COR-L47 (cell line): ENCODE results near the gene TMEM72.

Source experiments
- DNase-seq: peaks from one replicate; lab custom pipeline; 2025; lab: John Stamatoyannopoulos, UW

The TMEM72 gene

DNA sequence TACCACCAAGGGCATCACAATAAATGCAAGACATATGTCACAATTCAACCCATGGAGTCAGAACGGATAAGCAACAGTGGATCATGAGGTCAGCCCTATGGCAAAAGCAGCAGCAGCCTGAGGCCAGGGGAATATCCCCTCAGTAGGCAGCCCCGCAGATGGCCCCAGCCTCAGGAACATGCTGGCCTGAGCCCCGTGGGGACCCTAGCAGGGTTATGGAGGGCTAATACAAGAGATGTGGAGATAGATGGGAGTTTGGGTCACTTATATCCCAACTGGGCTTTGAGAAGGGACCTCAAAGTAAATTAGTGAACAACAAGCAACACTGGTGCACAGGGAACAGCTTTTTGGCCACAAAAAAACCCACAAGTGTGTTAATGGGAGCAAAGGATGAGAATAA lies 9.1 kb downstream of the TMEM72 start:
- DNase-seq, result no peak

DNA sequence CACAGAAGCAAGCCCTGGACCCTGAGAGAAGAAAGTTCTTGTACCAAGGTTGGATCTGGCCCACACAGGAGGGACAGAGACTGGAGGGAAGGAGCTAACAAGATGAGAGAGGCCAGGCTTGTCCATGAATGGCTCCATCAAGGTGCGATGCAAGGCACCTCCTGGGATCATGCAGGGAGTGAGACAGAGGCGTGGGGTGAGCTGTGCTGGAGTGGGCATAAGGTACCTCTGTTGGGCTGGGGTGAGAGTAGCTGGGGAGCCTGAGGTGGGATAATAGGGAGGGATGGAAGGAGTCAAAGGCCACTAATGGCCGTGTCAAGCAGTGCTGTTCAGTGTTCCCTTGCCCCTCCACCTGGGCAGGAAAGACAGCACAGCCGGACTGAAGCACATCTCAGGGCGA lies 9.9 kb downstream of the TMEM72 start:
- no peak for DNase-seq

DNA sequence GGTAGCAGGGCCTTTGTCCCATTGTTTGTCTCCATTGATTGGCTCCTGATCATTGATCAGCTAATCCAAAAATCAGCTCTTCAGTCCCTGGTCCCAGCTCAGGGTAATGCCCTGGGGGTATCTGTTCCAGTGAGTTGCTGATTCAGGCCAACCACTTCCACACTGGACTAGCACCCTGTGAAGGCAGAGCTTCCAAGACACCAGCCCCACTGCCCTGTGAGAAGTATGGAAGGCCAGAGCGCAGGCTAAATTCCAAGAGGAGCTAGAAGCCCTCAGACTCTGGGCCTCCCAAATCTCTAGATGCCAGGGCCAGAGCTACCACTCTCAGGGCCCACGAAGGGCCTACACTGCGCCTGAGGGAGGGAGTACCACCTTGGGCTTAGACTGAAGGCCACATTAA lies 10.4 kb downstream of the TMEM72 start:
- DNase-seq, result no peak

DNA sequence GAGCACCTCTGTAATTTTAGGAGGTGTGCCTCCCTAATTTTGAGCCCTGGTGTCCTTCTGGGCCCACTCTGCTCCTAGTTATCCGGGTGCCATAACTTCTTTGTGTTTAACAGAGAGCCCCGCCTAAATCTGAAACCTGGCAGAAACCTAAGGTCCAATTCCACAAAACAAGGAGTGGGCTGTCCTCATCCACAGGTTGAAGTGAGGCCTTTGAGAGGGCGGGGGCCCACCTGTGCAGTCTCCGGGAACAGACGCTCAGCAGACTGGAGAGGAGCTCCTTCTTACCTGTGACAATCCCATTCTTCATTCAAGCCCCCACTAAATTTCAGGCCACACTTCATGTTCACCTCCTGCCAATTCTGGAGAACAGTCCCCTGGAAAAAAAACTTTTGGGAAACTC lies 10.9 kb downstream of the TMEM72 start:
- no peak for DNase-seq

DNA sequence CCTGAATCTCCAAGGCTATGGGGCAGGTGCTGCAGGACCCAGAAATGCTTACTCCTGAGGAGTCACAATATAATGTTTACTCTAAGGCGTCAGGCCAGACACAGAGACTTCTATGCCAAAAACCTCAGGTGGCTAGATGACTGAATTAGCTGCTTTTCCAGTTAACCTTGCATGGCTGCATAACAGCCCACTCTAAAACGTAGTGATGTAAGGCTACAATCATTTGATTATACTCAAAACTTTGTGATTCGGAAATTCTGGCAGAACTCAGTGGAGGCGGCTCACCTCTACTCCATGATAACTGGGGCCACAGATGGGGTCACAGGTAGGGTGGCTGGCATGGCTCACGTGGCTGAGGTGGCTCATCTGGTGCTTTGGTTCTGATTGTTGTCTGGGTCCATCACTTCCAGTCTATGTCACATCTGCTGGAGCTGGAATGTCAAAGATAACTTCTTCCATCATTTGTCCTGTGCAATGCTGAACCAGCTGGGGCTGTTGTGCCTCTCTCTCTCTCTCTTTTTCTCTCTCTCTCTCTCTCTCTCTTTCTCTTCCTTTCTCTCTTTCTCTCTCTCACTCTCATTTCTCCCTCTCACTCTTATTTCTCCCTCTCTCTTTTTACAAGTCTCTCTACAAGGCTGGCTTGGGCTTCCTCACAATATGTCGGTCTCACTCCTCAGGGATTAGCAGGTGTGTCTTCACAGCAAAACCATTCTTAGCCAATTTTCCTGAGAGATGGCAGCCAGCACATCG lies 11.8 kb downstream of the TMEM72 start:
- DNase-seq, result no peak

DNA sequence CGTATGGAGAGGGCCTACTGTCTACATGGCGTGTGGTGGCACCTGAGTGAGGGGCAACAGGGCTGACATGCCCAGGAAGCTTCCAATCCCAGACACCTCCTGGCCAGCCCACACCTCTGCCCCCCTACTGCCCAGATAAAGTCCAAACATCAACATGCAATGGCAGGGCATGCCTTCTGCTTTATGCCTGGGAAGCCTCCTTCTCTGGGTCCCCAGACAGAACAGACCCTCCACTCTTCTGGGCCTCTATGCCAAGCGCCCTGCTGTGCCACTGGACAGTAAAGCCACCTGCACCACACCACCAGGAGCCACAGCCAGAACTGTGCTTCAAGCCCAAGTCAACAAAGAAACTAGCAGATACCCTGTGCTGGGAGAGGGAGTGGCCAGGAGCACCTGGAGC lies 12.5 kb downstream of the TMEM72 start:
- no peak for DNase-seq

DNA sequence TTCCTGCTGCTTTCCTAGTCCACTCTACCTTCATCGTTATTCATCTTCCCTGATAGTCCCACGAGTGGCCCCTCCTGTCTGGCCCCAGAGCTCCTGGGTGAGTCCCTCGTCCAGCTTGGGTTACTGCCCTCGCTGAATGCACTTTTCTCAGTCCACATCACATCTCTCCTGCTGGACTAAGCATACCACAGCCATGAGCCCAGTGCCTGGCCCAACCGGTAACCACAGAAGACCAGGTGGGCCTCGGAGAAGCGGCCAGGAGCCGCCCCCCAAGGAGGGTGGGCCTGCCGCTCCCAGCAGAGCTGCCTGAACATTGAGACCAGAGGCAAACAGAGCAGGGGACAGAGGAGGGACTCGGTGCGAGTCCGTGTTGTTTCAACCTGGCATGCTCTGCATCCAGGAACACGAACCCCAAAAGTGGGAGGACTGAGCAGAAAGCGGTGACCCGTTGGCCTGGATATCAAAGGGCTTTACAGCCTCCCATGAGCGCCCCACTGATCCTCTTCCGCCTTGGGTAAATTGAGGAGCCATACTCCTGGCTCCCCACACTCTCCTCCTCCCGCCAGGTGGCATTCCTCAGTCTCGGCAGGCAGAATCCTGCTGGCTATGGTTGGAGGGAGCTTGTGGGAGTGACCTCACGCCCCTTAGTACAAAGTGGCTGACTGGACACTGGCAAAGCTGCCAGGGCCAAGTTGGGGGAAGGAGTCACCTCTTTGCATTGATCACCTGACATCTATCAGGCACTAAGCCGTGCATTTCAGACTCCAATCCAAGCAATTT lies 13.3 kb downstream of the TMEM72 start:
- DNase-seq, result no peak

DNA sequence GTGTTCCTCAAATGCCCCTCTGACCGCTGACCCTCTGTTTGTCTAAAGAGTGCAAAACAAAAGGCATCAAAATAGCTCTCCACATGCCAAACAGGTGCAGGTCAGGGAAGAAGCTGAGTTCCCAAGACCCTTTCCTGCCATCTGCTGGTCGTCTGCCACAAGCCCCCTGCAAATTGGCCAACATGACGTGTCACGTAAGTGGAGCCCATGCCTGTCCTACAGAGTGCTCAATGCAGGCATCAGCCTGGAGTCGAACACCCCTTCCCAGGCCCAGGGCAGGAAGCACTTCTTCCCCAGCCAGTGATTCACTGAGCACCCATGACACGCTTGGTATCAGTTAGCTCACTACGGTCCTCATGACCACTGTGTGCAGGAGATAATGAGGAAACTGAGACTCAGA lies 14.1 kb downstream of the TMEM72 start:
- no peak for DNase-seq

DNA sequence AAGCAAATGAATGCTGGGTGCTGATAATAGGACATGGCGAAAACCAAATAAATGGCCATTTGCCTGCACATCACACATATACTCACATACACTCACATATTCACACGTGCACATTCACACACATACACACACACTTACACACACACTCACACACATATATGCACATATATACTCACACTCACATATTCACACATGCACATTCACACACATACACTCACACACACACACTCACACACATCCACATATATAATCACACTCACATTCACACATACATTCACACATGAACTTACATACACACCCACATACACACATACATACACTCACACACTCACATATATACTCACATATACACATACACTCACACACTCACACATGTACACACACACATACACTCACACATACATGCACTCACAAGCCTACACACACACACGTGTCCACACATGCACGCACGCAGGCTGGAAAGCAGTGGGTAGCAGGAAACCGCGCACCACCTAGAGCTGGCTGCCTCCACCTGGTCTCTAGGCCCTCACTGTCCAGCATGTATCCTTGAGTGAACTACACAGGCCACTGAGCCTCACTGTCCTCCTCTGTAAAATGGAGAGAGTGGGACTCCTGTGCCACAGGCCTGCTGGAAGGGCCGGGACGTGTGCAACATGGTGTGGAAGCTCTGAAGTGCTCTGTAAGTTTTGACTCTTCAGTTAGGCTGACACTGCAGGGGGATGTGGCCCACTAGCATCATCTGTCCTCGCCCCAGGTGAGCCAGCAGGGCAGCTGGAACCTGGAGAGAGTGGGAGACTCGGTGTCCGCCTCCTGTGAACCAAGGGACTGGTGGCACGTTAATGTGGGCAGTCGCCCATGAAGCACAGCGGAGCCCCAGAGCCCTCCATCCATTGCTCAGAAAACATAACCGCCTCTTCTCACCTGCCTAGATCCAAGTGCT lies 14.9 kb downstream of the TMEM72 start:
- DNase-seq, result no peak

DNA sequence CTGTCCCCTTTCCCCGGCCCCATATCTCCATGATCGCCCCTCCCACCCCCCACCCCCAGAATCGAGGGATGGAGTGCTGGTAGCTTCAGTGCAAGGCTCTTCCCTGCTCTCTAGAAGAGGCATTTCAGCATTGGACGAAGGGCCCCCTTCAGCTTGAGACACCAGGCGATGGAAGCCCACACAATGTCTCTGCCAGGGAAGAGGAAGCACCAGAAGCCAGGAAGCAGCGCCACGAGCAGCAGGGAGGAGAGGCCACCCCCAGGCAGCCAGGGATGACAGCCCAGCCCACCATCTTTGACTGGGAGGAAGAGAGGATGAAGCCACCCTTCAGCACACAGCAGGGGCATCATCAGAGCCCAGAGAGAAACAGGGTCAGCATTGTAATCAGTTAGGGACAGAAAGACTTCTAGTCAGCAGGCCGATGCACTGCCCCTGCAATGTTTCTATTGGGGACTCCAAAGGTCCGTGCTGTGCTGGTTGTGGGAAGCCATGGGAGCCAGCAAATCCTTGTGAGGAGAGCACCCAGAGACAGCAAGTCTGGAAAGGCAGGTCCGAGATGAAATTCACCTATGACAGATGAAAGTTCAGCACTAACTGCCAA lies 15.7 kb downstream of the TMEM72 start:
- DNase-seq, result no peak

DNA sequence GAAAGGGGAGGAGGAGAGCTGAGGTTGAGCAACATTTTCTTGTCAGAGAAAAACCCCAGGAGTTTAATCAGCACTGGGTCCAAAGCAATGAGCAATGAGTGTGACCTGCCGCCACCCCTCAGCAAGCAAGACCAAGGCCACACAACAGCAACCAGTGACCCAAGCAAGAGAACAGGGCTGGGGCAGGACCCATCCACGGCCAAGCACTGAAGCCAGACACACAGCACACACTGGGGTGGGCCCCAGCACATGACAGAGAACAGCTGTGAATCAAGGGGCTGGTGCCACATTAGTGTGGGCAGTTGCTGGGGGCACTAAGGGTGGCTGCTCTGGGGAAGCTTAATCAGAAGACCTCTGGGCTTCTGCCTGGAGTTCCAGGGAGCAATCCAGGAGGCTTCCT lies 16.2 kb downstream of the TMEM72 start:
- no peak for DNase-seq

DNA sequence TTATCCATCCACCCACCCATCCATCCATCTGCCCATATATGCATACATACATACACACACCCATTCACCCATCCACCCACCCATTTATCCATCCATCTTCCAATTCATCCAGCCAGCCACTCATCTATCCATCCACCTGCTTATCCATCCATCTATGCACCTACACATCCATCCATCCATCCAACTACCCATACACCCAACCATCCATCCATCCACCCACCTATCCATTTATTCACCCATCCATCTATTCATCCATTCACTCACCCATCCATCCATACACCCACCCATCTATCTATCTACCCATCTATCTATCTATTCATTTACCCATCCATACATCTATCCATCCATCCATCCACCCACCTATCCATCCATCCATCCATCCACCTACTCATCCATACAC lies 17.3 kb downstream of the TMEM72 start:
- no peak for DNase-seq

DNA sequence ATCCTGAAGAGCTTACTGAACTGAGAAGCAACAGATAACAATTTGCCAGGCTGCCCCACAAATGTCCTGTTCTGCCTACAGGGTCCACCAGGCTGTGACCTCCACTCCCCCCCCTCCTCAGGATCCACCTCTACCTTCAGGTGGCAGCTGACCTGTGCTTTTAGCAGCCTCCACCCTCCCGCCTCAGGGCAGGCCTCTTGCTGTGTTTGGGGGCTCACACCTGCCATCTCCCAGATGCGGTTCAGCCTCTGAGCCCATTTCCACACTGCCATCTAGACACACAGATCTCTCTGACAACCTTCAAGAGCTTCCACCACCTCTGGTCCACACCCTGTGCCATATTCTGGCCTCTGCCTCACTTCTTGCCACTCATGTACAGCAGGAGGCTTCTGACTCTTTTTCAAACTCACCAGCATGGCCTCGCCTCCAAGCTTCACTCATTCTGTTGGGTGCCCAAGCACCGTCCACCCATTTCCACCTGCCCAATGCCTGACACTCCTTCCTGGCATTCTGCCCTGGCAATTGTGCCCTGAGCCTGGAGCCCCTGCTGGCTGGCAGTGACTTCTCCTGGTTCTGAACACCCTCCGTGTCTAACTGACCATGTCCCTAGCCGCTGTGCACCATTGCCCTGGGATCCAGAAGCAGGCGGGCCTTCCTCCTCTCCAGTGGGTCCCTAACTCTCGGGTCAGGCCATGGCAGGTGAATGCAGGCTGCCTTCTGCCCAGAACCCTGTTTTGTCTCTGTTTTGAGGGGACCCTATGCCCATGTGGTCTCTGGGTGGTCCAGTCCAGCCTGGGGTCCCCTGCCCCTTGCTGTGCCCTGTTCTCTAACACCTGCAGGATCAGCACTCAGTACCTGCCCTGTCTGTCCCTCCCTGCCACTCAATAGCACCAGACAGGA lies 18.5 kb downstream of the TMEM72 start:
- DNase-seq, result no peak

DNA sequence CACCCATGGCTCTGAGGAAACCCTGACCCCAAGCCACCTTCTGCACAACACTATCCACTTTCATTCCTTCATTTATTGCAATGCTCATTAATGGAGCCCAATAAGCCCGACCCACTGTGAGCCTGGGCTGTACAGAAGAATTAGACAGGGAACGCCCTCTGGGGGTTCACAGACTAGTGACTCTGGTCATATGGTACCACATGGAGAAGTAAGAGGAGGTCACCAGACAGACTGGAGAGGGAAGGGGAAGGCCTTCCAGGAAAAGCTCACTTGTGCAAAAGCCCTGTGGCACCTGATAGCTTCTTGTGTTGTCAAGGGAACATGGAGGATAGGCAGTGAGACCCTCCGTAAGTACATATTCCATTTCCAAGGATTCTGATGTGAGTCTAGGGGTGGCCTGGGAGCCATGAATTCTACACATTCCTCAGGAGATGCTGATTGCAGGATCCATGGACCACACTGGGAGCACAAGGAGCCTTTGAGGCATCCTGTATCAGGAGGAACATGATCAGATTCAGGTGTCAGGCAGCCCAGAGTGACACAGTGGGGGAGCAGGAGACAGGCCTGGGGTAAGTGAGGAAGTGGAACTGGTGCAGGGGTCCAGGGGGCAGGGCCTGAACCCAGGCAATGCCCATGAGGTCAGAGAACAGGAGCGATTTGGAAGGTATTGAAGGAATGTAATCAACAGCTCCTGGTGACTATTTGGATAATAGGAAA lies 19.9 kb downstream of the TMEM72 start:
- DNase-seq, result no peak

DNA sequence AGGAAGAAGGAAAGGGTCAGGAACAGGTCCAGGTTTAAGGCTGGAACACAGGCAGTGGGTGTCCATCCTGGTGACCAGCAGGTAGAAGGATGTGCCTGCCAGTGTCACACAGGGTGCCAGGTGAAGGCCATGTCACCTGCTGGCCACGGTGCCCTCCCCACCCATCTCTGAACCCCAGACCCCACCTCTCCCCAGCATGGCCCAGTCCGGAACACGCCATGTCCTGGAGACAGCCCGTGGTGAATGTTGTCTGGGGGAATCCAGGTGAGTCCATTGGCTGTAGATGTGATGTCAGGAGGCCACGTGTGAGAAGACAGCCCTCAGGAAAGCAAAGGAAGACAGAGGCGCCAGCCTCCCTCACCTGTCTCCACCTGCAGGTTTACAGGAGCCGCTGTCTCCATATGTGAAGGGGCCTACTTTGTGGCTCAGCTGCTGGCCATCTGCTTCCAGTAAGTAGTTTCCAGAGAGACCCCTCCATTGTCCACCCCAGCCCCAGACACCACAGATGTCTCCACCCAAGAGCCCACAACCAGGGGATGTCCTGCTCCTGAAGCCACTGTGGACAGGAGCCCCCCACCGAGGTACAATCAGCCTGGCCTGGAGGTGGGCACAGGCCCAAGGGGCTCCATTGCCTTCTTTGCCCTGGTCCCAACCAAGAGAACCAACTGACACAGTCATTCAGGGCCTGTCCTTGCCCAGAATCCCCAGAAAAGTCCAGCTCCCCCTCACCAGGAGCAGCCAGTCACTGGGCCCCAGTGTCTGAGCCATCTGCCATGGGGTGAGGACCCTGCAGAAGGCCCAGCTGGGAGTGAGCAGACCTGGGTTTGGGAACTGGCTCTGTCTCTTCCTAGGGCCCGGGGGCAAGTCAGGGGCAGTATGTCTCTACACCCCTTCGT lies 20.7 kb downstream of the TMEM72 start:
- no peak for DNase-seq

DNA sequence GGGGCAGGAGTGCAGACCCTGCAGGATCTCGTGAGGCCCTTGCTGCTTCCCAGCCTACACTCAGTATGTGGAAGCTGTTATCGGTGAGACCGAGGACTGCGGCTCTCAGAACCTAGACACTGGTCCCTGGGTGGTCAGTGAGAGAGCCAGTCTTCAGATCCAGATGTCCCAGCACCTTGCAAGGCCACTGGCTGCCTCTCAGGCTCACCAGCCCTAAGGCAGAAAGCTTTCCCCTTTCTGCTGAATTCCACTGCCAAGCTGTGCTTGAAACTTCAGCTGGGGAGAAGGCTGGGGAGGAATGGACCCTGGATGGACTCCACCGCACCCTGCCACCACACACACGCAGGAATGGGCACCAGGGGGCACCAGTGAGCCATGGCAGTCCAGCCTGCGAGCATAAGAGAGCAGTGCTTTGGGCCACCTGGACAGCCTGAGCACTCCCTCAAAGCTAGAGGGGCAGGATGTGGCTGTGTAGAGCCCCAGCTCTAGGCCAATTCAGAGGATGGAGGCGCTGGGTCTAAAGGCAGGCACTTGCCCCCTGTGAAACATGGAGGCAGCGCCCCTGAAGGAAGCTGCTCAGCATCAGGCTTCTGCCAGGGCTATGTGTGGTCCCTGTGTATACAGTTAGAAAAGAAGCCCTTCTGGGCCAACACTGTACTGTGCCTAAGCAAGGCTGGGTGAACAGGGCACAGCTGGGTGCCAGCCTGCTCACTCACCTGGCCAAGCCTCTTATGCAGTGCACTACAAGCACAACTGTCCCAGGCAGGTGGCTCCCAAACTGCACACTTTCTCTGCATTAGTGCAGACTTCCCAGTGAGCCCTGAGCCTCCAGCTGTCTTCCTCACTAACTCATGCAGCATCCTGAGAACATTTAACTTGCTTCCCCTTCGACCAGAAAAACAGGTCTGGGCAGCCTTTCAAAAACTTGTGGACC lies 21.6 kb downstream of the TMEM72 start:
- DNase-seq, result peak; percentile 26

DNA sequence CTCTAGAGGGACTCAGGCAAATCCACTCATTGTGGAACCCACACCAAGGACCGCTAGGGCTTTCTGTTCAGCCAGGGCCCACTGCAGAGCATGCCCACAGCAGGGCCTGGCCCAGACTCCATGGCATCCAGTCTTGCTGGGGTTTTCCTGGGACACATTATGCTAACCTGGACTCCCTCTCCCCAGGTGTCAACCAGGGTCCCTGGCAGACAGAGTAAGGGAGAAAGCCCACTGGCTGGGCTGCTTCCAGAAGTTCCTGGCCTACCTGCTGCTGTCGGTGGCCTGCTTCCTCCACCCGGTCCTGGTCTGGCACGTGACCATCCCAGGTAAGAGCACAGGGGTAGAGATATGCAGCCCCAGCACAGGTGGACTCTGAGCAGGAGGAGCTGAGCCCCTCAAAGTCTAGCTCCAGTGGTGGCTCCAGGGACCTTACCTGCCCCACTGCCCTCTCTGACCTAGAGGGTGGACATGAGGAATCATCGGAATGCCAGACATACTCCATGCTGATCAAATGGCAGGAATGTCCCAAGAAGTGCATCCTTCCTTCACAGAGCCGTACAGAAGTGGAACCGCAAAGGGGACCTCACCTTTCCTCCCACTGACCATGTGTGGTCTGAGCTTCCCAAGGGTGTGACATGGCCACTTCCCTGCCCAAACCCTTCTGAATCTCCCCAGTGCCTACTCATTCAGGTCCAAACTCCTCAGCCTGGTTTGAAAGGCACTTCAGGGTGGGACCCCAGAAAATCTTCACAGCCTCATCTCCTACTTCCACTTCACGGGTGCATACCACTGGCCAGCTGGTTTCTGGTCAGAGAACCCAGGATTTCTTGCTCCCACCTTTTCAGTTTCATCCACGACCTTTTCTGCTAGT lies 22.5 kb downstream of the TMEM72 start:
- no peak for DNase-seq
